Measurements from ENCODE around the gene PTPA. TPM values are rescaled to one million over a fixed set of nuclear protein-coding genes. Genes with fewer than 3 reads are reported as not detected.

The PTPA gene
- total and polyA plus RNA-seq, 10 of the 15 experiments (the other 5 are each of a cell fraction or from before 2014, with no cell fraction given): 1.6 to 111 (median 55.1) TPM

DNA sequence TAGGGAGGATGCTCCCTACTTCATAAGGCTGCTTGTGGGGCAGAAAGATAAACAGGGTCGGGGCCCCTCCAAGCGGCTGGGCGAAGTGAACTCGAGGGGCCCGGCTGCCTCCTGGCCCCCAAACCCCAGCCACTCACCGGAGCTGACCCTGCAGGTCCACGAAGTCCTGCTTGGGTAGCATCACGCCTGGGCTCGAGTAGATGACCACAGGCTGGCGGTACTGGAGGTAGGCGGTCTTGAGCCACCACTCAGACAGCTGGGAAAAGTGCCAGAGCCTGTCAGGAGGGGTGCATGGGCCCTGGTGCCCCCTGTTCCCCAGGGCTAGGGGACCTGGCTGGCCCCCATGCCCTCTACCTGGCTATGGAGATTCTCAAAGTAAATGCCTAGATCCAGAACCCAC lies 7.2 kb upstream of the PTPA start (continued):
- TF ChIP-seq RELB (IDR thresholded peaks at IDR 0.05; ENCODE audit: low read depth) (no peak), EZH2 (IDR thresholded peaks at IDR 0.05; ENCODE audit: borderline replicate concordance, control insufficient read depth, low read depth, low read length) (no peak), IKZF2 (IDR thresholded peaks at IDR 0.05) (no peak), EGR1 (IDR thresholded peaks at IDR 0.05; ENCODE audit: borderline replicate concordance in 1 of 2, low read depth in 2 of 2, low read length in 2 of 2) (no peak), EP300 (IDR thresholded peaks at IDR 0.05; ENCODE audit: borderline replicate concordance in 1 of 2, control insufficient read depth in 1 of 2, low read depth in 2 of 2, low read length in 2 of 2) (no peak), CEBPZ (IDR thresholded peaks at IDR 0.05; ENCODE audit: low read depth, low read length) (no peak), MYB (IDR thresholded peaks at IDR 0.05; ENCODE audit: borderline replicate concordance, low read depth, low read length) (no peak)
- TF ChIP-seq, protein P1, sequence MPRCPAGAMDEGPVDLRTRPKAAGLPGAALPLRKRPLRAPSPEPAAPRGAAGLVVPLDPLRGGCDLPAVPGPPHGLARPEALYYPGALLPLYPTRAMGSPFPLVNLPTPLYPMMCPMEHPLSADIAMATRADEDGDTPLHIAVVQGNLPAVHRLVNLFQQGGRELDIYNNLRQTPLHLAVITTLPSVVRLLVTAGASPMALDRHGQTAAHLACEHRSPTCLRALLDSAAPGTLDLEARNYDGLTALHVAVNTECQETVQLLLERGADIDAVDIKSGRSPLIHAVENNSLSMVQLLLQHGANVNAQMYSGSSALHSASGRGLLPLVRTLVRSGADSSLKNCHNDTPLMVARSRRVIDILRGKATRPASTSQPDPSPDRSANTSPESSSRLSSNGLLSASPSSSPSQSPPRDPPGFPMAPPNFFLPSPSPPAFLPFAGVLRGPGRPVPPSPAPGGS (IDR thresholded peaks at IDR 0.05; ENCODE audit: borderline replicate concordance, insufficient read depth, low read depth, low read length, poor library complexity, severe bottlenecking): no peak
